Trophoblast cell (in vitro differentiated cells and primary cell): ENCODE data around the gene SIX5.

Source experiments
- DNase-seq, 2 donors: peaks; one replicate each; pipeline ENCODE4 v3.0.0-alpha.2; 2016
- H2AFZ ChIP-seq: 2 replicates; pipeline ENCODE4 v1.6.1; 2013; ENCODE audit warnings: low read length, moderate library complexity, mild to moderate bottlenecking; ENCODE audit not compliant: insufficient read depth, poor library complexity
- H2AK5ac ChIP-seq: 2 replicates; pipeline ENCODE4 v1.6.1; 2013; ENCODE audit warnings: mild to moderate bottlenecking, low read length
- H2BK120ac ChIP-seq: 2 replicates; pipeline ENCODE4 v1.6.1; 2013; ENCODE audit warnings: low read length, mild to moderate bottlenecking, moderate library complexity; ENCODE audit not compliant: insufficient read depth, poor library complexity
- H2BK12ac ChIP-seq: 2 replicates; pipeline ENCODE4 v1.6.1; 2013; ENCODE audit warnings: mild to moderate bottlenecking, low read length, moderate library complexity
- H2BK5ac ChIP-seq: 2 replicates; pipeline ENCODE4 v1.6.1; 2013; ENCODE audit warnings: low read length, low read depth, moderate library complexity, mild to moderate bottlenecking; ENCODE audit not compliant: poor library complexity
- H3K14ac ChIP-seq: 2 replicates; pipeline ENCODE4 v1.6.1; 2013; ENCODE audit warnings: mild to moderate bottlenecking, low read length
- H3K18ac ChIP-seq: 2 replicates; pipeline ENCODE4 v1.6.1; 2013; ENCODE audit warnings: mild to moderate bottlenecking, low read length
- H3K23ac ChIP-seq: 2 replicates; pipeline ENCODE4 v1.6.1; 2013; ENCODE audit warnings: low read length
- H3K27ac ChIP-seq: 2 replicates; pipeline ENCODE4 v1.5.1; 2013; ENCODE audit warnings: low read depth, mild to moderate bottlenecking, inconsistent platforms, low read length, moderate library complexity
- H3K27me3 ChIP-seq: 2 replicates; pipeline ENCODE4 v1.6.1; 2013; ENCODE audit warnings: inconsistent platforms, mild to moderate bottlenecking, low read length, moderate library complexity; ENCODE audit not compliant: insufficient read depth
- H3K36me3 ChIP-seq, 2 experiments: 1 replicate in 1 of 2; 2 replicates in 1 of 2; pipeline ENCODE4 v1.6.1; 2013; ENCODE audit warnings: low read length in 2 of 2, mild to moderate bottlenecking in 2 of 2, moderate library complexity in 1 of 2; ENCODE audit not compliant: insufficient read depth in 2 of 2, control insufficient read depth in 1 of 2
- H3K4ac ChIP-seq: 2 replicates; pipeline ENCODE4 v1.6.1; 2013; ENCODE audit warnings: low read depth, mild to moderate bottlenecking, low read length, moderate library complexity
- H3K4me1 ChIP-seq, 2 experiments: 1 replicate in 1 of 2; 2 replicates in 1 of 2; pipeline ENCODE4 v1.6.1; 2013; ENCODE audit warnings: low read length in 2 of 2, mild to moderate bottlenecking in 2 of 2, moderate library complexity in 1 of 2; ENCODE audit not compliant: insufficient read depth in 2 of 2, control insufficient read depth in 1 of 2
- H3K4me2 ChIP-seq: 2 replicates; pipeline ENCODE4 v1.6.1; 2013; ENCODE audit warnings: inconsistent platforms, mild to moderate bottlenecking, low read length, moderate library complexity
- H3K4me3 ChIP-seq: 2 replicates; pipeline ENCODE4 v1.5.1; 2013; ENCODE audit warnings: mild to moderate bottlenecking, low read depth, low read length, inconsistent platforms
- H3K79me1 ChIP-seq: one replicate; pipeline ENCODE4 v1.6.1; 2013; ENCODE audit warnings: low read length
- H3K79me2 ChIP-seq: 2 replicates; pipeline ENCODE4 v1.6.1; 2013; ENCODE audit warnings: low read length, mild to moderate bottlenecking; ENCODE audit not compliant: control insufficient read depth, insufficient read depth, poor library complexity
- H3K9ac ChIP-seq: 2 replicates; pipeline ENCODE4 v1.6.1; 2013; ENCODE audit warnings: mild to moderate bottlenecking, low read length
- H3K9me3 ChIP-seq: 2 replicates; pipeline ENCODE4 v1.6.1; 2013; ENCODE audit warnings: low read depth, mild to moderate bottlenecking, control low read depth, inconsistent platforms, low read length; ENCODE audit not compliant: insufficient read depth
- H4K12ac ChIP-seq: 2 replicates; pipeline ENCODE4 v1.6.1; 2013; ENCODE audit warnings: low read depth, mild to moderate bottlenecking, low read length, moderate library complexity
- H4K8ac ChIP-seq: 2 replicates; pipeline ENCODE4 v1.6.1; 2013; ENCODE audit warnings: low read depth, mild to moderate bottlenecking, low read length, moderate library complexity
- H4K91ac ChIP-seq: one replicate; pipeline ENCODE4 v1.6.1; 2013; ENCODE audit warnings: low read depth, mild to moderate bottlenecking, low read length, moderate library complexity
- WGBS: extraction: QIAGEN DNeasy Blood & Tissue Kit; methylation state at CpG from one replicate; pipeline ENCODE4 v1.1.7; 2013; ENCODE audit warnings: missing lambda C conversion rate; ENCODE audit not compliant: insufficient read length, insufficient coverage; ENCODE audit errors: extremely low coverage; 5-methylcytosine and 5-hydroxymethylcytosine counted together

Gene SIX5

DNA sequence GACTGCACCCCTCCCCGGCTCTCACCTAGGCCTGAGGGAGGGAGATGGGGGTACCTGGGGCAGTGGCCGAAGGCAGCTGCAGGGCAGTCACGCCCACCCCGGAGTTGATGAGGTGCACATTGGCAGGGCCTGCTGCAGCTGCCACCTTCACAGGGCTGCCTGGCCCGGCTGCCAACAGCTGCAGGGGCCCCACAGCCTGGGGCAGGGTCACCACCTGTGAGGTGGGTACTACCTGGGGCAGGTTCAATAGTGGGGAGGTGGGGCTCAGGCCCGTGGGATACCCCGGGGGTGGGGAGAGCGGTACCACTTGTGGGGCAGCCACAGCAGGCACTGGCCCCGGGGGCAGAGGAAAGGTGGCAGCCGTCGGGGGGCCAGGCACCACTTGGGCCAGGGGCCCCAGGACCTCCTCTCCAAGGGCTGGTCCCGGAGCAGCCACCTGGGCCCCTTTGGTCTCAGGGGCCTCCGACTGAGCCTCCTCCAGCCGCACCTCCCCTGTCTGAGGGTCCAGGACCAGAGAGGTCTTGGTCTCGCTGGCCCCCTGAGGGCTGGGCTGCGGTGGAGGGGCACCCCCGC, 2.7 kb downstream of the SIX5 start:
- no peak overlapping the region for H2BK5ac ChIP-seq
- H4K8ac ChIP-seq: no peak overlapping the region

DNA sequence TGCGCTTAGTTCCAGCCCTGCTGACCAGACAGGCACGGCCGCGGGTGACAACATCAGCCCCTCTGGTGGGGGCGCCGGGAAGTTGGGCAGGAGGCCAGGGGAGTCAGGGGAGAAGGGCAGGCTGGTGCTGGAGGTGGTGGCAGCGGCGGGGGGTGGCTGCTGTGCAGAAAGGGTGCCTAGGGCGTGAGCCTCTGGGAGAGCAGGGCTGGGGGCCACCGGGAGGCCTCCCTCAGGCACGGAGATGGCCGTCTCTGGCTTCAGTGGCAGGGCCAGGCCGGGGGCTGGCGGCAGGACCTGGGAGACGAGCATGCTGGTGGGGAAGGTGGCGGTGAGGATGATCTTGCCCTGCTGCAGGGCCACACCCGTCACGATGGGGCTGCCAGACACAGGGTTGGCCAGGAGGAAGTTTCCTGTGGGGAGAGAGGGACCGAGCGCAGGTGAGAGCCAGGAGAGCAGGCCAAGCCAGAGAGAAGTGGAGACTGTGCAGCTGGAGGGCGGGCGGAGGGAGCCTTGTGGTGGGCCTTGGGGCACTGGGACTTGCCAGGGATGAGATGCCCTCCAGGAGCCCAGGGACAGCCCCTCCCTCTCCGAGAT, 3.3 kb downstream of the SIX5 start:
- peaks cover 13% of the 10 kb centered on the region for H3K79me2 ChIP-seq
- H4K12ac ChIP-seq: no peak overlapping the region
- no peak overlapping the region for H3K27ac ChIP-seq
- no peak overlapping the region for H2BK120ac ChIP-seq
- H3K14ac ChIP-seq: no peak overlapping the region
- WGBS: no CpG with 5 or more reads among the region's 23 CpGs
- H4K8ac ChIP-seq: no peak overlapping the region
- H2BK5ac ChIP-seq: no peak overlapping the region
- H3K4me2 ChIP-seq: no peak overlapping the region
- H3K4ac ChIP-seq: no peak overlapping the region
- no peak overlapping the region for H3K18ac ChIP-seq
- no peak overlapping the region for H3K9ac ChIP-seq
- H4K91ac ChIP-seq: no peak overlapping the region
- H3K79me1 ChIP-seq: peaks cover 27% of the 10 kb centered on the region
- peak overlapping the region; percentile 36 for H2AK5ac ChIP-seq
- H2BK12ac ChIP-seq: no peak overlapping the region
- no peak overlapping the region for H3K4me3 ChIP-seq
- H3K27me3 ChIP-seq: no peaks in the 10 kb centered on the region
- H3K4me1 ChIP-seq: peaks cover 13 to 18% of the 10 kb centered on the region in 2 experiments
- no peak for DNase-seq
- H3K36me3 ChIP-seq: no peaks in the 10 kb centered on the region
- no peak overlapping the region for H3K23ac ChIP-seq
- peaks cover 2% of the 10 kb centered on the region for H3K9me3 ChIP-seq
- no peak overlapping the region for H2AFZ ChIP-seq

More for the DNA sequence above, 2.7 kb downstream of the SIX5 start:
- Histone ChIP-seq H3K4me1 (peaks cover 13 to 23% of the 10 kb centered on the region in 2 experiments), H3K27me3 (no peaks in the 10 kb centered on the region), H3K23ac (no peak overlapping the region), H2AK5ac (peak overlapping the region; percentile 13), H4K91ac (peak overlapping the region; percentile 58), H3K79me2 (peaks cover 13% of the 10 kb centered on the region), H3K18ac (no peak overlapping the region), H3K9ac (no peak overlapping the region), H3K9me3 (peaks cover 2% of the 10 kb centered on the region), H2BK12ac (peak overlapping the region; percentile 3), H3K27ac (no peak overlapping the region), H3K79me1 (peaks cover 27% of the 10 kb centered on the region), H2BK120ac (no peak overlapping the region), H3K14ac (peak overlapping the region; percentile 15), H3K4me3 (no peak overlapping the region), H2AFZ (no peak overlapping the region), H4K12ac (peak overlapping the region; percentile 17), H3K4ac (no peak overlapping the region), H3K36me3 (peaks cover 3 to 5% of the 10 kb centered on the region in 2 experiments), H3K4me2 (peak overlapping the region; percentile 99)
- no peak for DNase-seq
- whole genome bisulfite sequencing: no CpG with 5 or more reads among the region's 17 CpGs

DNA sequence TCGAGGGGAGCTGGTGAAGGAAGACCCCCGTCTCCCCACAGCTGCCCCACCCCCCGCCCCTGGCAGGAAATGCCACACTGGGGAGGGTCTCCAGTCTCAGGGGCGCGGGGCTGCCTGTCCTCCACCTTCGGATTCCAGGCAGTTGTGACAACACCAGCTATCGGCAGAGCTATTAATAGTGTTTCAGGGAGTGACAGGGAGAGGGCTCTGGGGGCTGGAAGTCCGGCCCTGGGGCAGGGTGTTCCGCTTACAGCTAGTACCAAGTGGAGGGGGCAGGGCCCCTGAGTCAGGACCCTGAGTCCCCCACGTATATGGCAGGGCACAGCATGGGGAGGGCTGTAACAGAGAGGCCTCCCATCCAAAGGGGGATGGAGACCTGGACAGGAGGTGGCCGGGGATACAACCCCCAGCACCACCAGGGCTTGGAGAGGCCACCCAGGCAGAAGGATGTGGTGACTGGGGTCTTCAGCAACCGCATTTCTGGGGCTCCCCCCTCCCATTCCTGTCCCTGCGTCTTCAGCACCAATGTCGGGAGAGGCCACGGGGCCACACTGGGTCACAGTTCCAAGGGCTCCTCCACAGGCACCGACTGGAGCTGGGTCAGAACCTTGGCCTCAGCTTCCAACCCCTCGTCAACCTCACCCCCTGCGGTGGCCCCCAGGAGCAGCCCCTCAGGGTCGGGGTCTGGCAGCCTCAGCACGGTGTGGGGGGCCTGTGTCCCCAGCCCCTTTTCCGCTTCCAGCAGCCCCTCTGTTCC, 3.9 kb downstream of the SIX5 start:
- H2BK120ac ChIP-seq: no peak overlapping the region
- H2BK12ac ChIP-seq: peak overlapping the region; percentile 15
- no peak overlapping the region for H3K23ac ChIP-seq
- no CpG with 5 or more reads among the region's 21 CpGs for WGBS
- peak overlapping the region; percentile 36 for H2AK5ac ChIP-seq
- H2BK5ac ChIP-seq: no peak overlapping the region
- no peak for DNase-seq
- H3K9me3 ChIP-seq: peaks cover 2% of the 10 kb centered on the region
- no peak overlapping the region for H4K91ac ChIP-seq
- no peak overlapping the region for H2AFZ ChIP-seq
- no peak overlapping the region for H4K8ac ChIP-seq
- no peak overlapping the region for H3K4ac ChIP-seq
- H4K12ac ChIP-seq: no peak overlapping the region
- H3K27ac ChIP-seq: no peak overlapping the region
- H3K4me1 ChIP-seq: peaks cover 13 to 18% of the 10 kb centered on the region in 2 experiments
- H3K18ac ChIP-seq: no peak overlapping the region
- H3K9ac ChIP-seq: no peak overlapping the region
- peaks cover 25% of the 10 kb centered on the region for H3K79me1 ChIP-seq
- peaks cover 13% of the 10 kb centered on the region for H3K79me2 ChIP-seq
- no peaks in the 10 kb centered on the region for H3K36me3 ChIP-seq
- H3K14ac ChIP-seq: no peak overlapping the region
- no peaks in the 10 kb centered on the region for H3K27me3 ChIP-seq
- no peak overlapping the region for H3K4me3 ChIP-seq
- no peak overlapping the region for H3K4me2 ChIP-seq

DNA sequence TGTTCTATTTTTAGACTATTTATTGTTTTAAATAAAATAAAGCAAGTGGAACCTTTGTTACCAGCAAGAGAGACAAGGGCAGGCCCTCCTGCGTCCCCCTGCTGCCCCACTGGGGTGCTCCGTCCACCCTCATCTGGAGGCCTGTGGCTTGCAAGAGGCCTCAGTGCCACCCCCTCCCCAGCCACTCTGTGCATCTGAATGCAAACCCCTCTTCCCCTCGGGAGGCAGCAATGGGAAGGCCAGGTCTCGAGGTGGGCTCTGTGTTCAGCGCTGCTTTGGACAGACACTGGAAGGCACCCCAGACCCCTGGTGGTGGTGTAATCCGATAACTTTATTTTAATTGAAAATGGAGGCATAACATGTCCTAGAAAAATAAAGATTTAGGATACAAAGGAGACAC, 4.6 kb downstream of the SIX5 start:
- WGBS: no CpG with 5 or more reads among the region's 6 CpGs
- no peak overlapping the region for H3K18ac ChIP-seq
- H3K9ac ChIP-seq: no peak overlapping the region
- H3K79me2 ChIP-seq: peaks cover 10% of the 10 kb centered on the region
- H3K79me1 ChIP-seq: peaks cover 19% of the 10 kb centered on the region
- H3K4me2 ChIP-seq: no peak overlapping the region
- peaks cover 13 to 18% of the 10 kb centered on the region in 2 experiments for H3K4me1 ChIP-seq
- no peak overlapping the region for H3K14ac ChIP-seq
- no peak overlapping the region for H2AFZ ChIP-seq
- DNase-seq: no peak
- no peak overlapping the region for H2AK5ac ChIP-seq
- H3K4ac ChIP-seq: no peak overlapping the region
- H2BK5ac ChIP-seq: no peak overlapping the region
- H3K27me3 ChIP-seq: no peaks in the 10 kb centered on the region
- peaks cover 2% of the 10 kb centered on the region for H3K9me3 ChIP-seq
- H4K91ac ChIP-seq: no peak overlapping the region
- H3K36me3 ChIP-seq: no peaks in the 10 kb centered on the region
- no peak overlapping the region for H4K8ac ChIP-seq
- no peak overlapping the region for H2BK12ac ChIP-seq
- H3K27ac ChIP-seq: no peak overlapping the region
- no peak overlapping the region for H3K4me3 ChIP-seq
- no peak overlapping the region for H3K23ac ChIP-seq
- no peak overlapping the region for H2BK120ac ChIP-seq
- no peak overlapping the region for H4K12ac ChIP-seq
